MCF 10A (cell line): ENCODE data around the gene YLPM1. TPM values are rescaled to one million over a fixed set of nuclear protein-coding genes. Genes with fewer than 3 reads are reported as not detected.
A peak's percentile ranks its signal among the peaks of the same experiment; 100 is the strongest.

ENCODE experiments used
- BruUV-seq: library from RNA; stranded (reverse); fragments of 400-500 nt; replicated peaks from 2 replicates; lab custom pipeline; 2021; lab: Mats Ljungman, UMichigan
- CTCF ChIA-PET: fragments of 300-600 bp; sonication (Branson Sonifier 250); formaldehyde crosslinking; extraction: SDS; loops from one replicate; lab custom pipeline; 2021; ENCODE audit warnings: antibody characterized with exemption, inconsistent platforms; lab: Yijun Ruan, JAX
- POLR2A ChIA-PET: fragments of 300-600, 350-650 bp; sonication (Branson Sonifier 250); formaldehyde crosslinking; extraction: SDS; loops from one replicate; lab custom pipeline; 2020; ENCODE audit warnings: antibody characterized with exemption, inconsistent platforms; lab: Yijun Ruan, JAX
- DNase-seq: peaks from one replicate; pipeline ENCODE4 v3.0.0-alpha.2; 2018; ENCODE audit not compliant: unreplicated experiment
- H3K27ac Mint-ChIP-seq: one replicate; pipeline ENCODE4 v1.8.0; 2022; ENCODE audit warnings: mild to moderate bottlenecking, low read depth, mixed read lengths; ENCODE audit not compliant: unreplicated experiment
- H3K27me3 Mint-ChIP-seq: one replicate; pipeline ENCODE4 v1.8.0; 2022; ENCODE audit warnings: mixed read lengths; ENCODE audit not compliant: insufficient read depth, unreplicated experiment
- H3K36me3 Mint-ChIP-seq: one replicate; pipeline ENCODE4 v1.8.0; 2022; ENCODE audit warnings: mild to moderate bottlenecking, moderate library complexity, mixed read lengths; ENCODE audit not compliant: insufficient read depth, unreplicated experiment
- H3K4me1 Mint-ChIP-seq: one replicate; pipeline ENCODE4 v1.8.0; 2022; ENCODE audit warnings: mixed read lengths; ENCODE audit not compliant: insufficient read depth, unreplicated experiment
- H3K4me3 Mint-ChIP-seq: one replicate; pipeline ENCODE4 v1.8.0; 2022; ENCODE audit warnings: mild to moderate bottlenecking, moderate library complexity, mixed read lengths; ENCODE audit not compliant: unreplicated experiment
- H3K9me3 Mint-ChIP-seq: one replicate; pipeline ENCODE4 v1.8.0; 2022; ENCODE audit warnings: mixed read lengths; ENCODE audit not compliant: unreplicated experiment
- intact Hi-C: fragments of 100-400 bp; cut with micrococcal nuclease; formaldehyde crosslinking; loops from 2 replicates; pipeline ENCODE4 v1.14.1; 2022
- total RNA-seq: library from RNA; stranded (reverse); gene quantifications from 2 replicates; pipeline ENCODE4 v1.2.3, GENCODE V29; 2022
- TF ChIP-seq, protein P1 (sequence below): fragments of 200-600 bp; IDR thresholded peaks from one replicate; pipeline ENCODE4 v1.8.0; 2022; ENCODE audit warnings: antibody characterized with exemption, mild to moderate bottlenecking; ENCODE audit not compliant: unreplicated experiment

YLPM1 gene
- total RNA-seq, 1 experiment from 2014 or later = 40.5 TPM

DNA sequence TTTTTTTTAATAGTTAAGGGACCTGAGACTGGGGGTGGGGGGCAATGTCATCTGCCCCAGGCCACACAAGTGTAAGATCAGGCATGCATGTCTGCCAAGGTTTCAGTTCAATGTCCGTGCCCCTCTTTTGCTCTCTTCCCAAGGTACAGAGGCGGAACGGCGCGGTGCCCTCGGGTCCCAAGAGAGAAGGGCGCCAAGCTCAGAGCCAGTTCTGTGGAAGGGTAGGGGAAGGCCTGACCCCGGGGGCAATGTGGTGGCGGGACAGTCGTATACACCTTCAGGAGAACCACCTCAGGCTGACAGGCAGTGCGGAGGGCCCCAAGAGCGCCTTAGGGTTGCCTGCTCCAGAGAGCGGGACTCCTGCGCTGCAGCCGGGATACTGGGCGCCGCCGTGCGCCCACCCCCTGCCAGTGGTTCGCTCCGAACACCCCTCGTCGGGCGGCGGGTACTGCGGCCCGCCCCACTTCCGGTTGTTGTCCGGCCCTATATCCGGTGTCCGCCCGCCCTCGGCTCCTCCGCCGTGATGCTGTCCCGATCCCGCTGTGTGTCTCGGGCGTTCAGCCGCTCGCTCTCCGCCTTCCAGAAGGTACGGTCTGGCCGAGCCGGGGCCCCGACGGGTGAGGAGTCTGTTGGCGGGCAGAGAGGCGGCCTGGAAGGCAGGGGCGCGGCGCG, 118.5 kb downstream of the YLPM1 start, which contains the start of gene DLST:
DLST (plus strand) TSS at position 486 of the 672 bp plus-strand sequence; CDS start at position 524, 38 bp downstream.
- TF ChIP-seq, protein P1, sequence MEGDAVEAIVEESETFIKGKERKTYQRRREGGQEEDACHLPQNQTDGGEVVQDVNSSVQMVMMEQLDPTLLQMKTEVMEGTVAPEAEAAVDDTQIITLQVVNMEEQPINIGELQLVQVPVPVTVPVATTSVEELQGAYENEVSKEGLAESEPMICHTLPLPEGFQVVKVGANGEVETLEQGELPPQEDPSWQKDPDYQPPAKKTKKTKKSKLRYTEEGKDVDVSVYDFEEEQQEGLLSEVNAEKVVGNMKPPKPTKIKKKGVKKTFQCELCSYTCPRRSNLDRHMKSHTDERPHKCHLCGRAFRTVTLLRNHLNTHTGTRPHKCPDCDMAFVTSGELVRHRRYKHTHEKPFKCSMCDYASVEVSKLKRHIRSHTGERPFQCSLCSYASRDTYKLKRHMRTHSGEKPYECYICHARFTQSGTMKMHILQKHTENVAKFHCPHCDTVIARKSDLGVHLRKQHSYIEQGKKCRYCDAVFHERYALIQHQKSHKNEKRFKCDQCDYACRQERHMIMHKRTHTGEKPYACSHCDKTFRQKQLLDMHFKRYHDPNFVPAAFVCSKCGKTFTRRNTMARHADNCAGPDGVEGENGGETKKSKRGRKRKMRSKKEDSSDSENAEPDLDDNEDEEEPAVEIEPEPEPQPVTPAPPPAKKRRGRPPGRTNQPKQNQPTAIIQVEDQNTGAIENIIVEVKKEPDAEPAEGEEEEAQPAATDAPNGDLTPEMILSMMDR = no peak
- POLR2A ChIA-PET = interaction anchor here (0.6 to 5.5 kb wide), 30 partner anchors 7 to 572 kb away, joined by 3 to 32 read pairs (median 4); partner anchors contain the start of genes AREL1, EIF2B2, FCF1 and RPS6KL1
- H3K36me3 Mint-ChIP-seq = peaks cover 29% of the 10 kb centered on the region
- H3K9me3 Mint-ChIP-seq = no peaks in the 10 kb centered on the region
- H3K27me3 Mint-ChIP-seq = no peaks in the 10 kb centered on the region
- peak; percentile 84 for DNase-seq
- CTCF ChIA-PET = interaction anchor here (0.6 to 15.4 kb wide), 8 partner anchors 12 to 273 kb away, joined by 3 to 204 read pairs (median 3); no protein-coding TSS in a partner anchor
- intact Hi-C loops = no loop called here
- peaks cover 50% of the 10 kb centered on the region for H3K4me1 Mint-ChIP-seq
- peak within 1 kb of the TSS; percentile 99 for H3K27ac Mint-ChIP-seq
- no TSS peak for BruUV-seq
- H3K4me3 Mint-ChIP-seq = peak within 1 kb of the TSS; percentile 99

DNA sequence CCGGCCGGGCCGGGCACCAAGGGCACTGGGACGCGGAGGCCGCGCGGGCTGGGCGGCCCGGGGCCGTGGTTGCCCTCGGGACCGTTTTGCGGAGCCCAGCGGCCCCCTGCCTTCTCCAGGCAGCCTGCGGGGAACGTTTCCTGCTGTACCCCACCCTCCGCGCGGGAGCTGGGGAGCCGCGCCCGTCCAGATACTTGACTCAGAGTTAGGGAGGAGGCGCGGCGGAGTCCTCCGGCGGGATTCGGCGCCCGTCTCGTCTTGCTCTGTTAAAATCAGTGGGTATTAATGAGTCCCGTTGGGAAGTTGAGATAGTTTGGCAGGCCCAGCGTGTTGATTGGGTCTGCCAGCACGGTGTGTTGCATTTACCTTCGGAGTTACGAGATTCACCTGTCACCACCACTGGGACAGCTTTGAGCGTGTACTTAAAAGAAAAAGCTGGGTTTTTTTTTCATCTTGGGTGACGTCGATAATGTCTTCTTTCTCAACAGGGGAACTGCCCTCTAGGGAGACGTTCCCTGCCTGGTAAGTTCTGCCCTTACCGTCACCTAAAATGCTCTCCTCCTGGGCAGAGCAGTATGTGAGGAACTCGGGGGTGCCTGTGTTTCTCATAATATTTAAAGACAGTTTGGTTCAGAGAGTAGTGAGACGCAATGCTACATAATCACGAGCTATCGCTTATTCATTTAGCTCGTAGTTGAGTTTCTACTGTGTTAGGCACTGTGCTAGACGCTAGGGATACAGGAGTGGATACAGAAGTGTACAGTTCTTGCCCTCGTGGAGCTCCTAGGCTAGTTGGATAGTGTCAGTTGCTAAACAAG, 119.2 kb downstream of the YLPM1 start:
- no peaks in the 10 kb centered on the region for H3K9me3 Mint-ChIP-seq
- TF ChIP-seq, protein P1 = no peak
- peak overlapping the region; percentile 99 for H3K27ac Mint-ChIP-seq
- H3K4me3 Mint-ChIP-seq = peak overlapping the region; percentile 99
- POLR2A ChIA-PET = interaction anchor here (0.5 to 5.5 kb wide), 27 partner anchors 8 to 1158 kb away, joined by 3 to 32 read pairs (median 3); partner anchors contain the start of genes AREL1, EIF2B2, FCF1 and RPS6KL1
- no peaks in the 10 kb centered on the region for H3K27me3 Mint-ChIP-seq
- TSS peak; percentile 40 for BruUV-seq
- intact Hi-C loops = no loop called here
- CTCF ChIA-PET = interaction anchor here (0.6 to 15.4 kb wide), 10 partner anchors 11 to 507 kb away, joined by 3 to 204 read pairs (median 4); no protein-coding TSS in a partner anchor
- DNase-seq = peak; percentile 55
- peaks cover 50% of the 10 kb centered on the region for H3K4me1 Mint-ChIP-seq
- H3K36me3 Mint-ChIP-seq = peaks cover 31% of the 10 kb centered on the region

Other genes starting within 250 kb of the YLPM1 start
- 9.1 and 16.8 TPM in 2 replicates for gene LTBP2, start 151.1 kb upstream of the YLPM1 start, total RNA-seq
- 27.7 and 29.8 TPM in 2 replicates for gene AREL1, start 50.2 kb upstream of the YLPM1 start, total RNA-seq
- gene FCF1, start 50.2 kb upstream of the YLPM1 start, total RNA-seq = 61.5 and 62.3 TPM in 2 replicates
- not detected in 2 replicates for gene PROX2, start 112.8 kb downstream of the YLPM1 start, total RNA-seq
- gene DLST, start 118.6 kb downstream of the YLPM1 start, total RNA-seq = 114 and 139 TPM in 2 replicates
- 8.8 and 12.3 TPM in 2 replicates for gene RPS6KL1, start 159.9 kb downstream of the YLPM1 start, total RNA-seq
- gene PGF, start 192.3 kb downstream of the YLPM1 start, total RNA-seq = 1.3 and 2.1 TPM in 2 replicates
- 53.8 and 57.9 TPM in 2 replicates for gene EIF2B2, start 239.6 kb downstream of the YLPM1 start, total RNA-seq